ENCODE data around the gene BCAS4.

Gene BCAS4

DNA sequence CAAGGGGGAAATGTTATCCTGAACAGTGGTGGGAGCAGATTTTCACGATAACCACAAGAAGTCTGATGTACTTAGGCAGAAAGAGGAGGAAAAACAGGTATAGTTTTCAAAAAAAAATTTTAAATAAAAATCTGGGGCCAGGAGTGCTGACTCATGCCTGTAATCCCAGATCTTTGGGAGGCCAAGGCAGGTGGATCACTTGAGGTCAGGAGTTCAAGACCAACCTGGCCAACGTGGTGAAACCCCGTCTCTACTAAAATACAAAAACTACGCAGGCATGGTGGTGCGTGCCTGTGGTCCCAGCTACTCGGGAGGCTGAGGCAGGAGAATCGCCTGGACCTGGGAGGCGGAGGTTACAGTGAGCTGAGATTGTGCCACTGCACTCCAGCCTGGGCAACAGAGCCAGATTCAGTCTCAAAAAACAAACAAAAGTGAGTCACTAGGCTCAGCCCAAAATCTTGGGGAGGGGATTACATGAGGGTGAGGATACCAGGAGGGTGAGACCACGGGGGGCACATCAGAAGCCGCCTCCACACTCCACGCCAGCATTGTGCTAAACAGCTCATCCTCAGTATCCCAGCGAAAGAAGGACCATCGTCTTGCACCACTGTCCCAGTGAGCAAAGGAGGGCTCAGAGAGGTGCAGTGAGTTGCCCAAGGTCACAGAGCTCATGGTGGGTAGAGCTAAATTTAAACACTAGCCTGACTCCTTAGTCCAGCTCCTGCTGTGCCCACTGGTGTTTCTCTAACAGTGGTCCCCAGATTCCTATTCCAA lies 33.7 kb downstream of the BCAS4 start:
- Histone ChIP-seq H3K79me2 (ENCODE audit: insufficient read depth, low read length) (no peaks in the 10 kb centered on the region), H3K9me2 (ENCODE audit: low read depth, low read length) (no peaks in the 10 kb centered on the region), H3K36me3 (ENCODE audit: insufficient read depth, low read length) (peaks cover 61% of the 10 kb centered on the region), H3K9me3 (ENCODE audit: low read length) (no peaks in the 10 kb centered on the region), H3K4me3 (ENCODE audit: low read depth, low read length, poor library complexity, severe bottlenecking) (no peak overlapping the region), H3F3A (ENCODE audit: insufficient read depth, low read length) (no peaks in the 10 kb centered on the region), H3K4me2 (ENCODE audit: low read length) (no peak overlapping the region), H3K9ac (ENCODE audit: low read length) (no peak overlapping the region), H3K4me1 (ENCODE audit: insufficient read depth, low read length, severe bottlenecking) (peaks cover 5% of the 10 kb centered on the region), H3K27ac (ENCODE audit: low read depth, low read length, poor library complexity, severe bottlenecking) (no peak overlapping the region), H2AFZ (ENCODE audit: low read length) (no peak overlapping the region), H4K20me1 (ENCODE audit: insufficient read depth, low read length) (no peaks in the 10 kb centered on the region), H3K27me3 (ENCODE audit: insufficient read depth, low read length) (no peaks in the 10 kb centered on the region)
- TF ChIP-seq CTCF (IDR thresholded peaks at IDR 0.05; ENCODE audit: low read length): no peak
- TF ChIP-seq EZH2 (IDR thresholded peaks at IDR 0.05; ENCODE audit: borderline replicate concordance, low read length): no peak

DNA sequence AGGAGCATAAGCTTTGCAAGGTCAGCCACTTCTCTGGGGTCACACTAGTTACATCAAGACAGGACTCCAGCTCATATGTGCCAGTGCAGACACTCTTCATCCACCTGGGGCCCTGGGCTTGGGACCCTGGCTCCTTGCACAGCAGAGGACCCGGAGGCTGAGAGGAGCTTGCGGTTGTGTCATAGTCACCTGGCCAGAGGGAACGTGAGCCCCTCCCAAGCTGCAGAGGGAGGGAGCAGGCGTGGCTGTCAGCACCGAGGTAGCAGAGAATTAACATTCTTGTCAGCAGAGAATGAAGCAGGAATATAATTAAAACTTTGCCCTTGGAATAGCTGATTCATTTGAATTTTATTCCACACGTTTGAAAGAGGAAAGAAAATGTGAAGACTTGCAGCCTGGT lies 36.8 kb downstream of the BCAS4 start:
- Histone ChIP-seq H3K9me2 (ENCODE audit: low read depth, low read length) (no peaks in the 10 kb centered on the region), H3K79me2 (ENCODE audit: insufficient read depth, low read length) (no peaks in the 10 kb centered on the region), H3K4me2 (ENCODE audit: low read length) (no peak overlapping the region), H3K36me3 (ENCODE audit: insufficient read depth, low read length) (peaks cover 80% of the 10 kb centered on the region), H3F3A (ENCODE audit: insufficient read depth, low read length) (no peaks in the 10 kb centered on the region), H3K27ac (ENCODE audit: low read depth, low read length, poor library complexity, severe bottlenecking) (no peak overlapping the region), H3K4me3 (ENCODE audit: low read depth, low read length, poor library complexity, severe bottlenecking) (no peak overlapping the region), H3K4me1 (ENCODE audit: insufficient read depth, low read length, severe bottlenecking) (no peaks in the 10 kb centered on the region), H3K9ac (ENCODE audit: low read length) (no peak overlapping the region), H4K20me1 (ENCODE audit: insufficient read depth, low read length) (no peaks in the 10 kb centered on the region), H3K9me3 (ENCODE audit: low read length) (no peaks in the 10 kb centered on the region), H2AFZ (ENCODE audit: low read length) (no peak overlapping the region), H3K27me3 (ENCODE audit: insufficient read depth, low read length) (no peaks in the 10 kb centered on the region)
- no peak for TF ChIP-seq EZH2 (IDR thresholded peaks at IDR 0.05; ENCODE audit: borderline replicate concordance, low read length)
- no peak for TF ChIP-seq CTCF (IDR thresholded peaks at IDR 0.05; ENCODE audit: low read length)

DNA sequence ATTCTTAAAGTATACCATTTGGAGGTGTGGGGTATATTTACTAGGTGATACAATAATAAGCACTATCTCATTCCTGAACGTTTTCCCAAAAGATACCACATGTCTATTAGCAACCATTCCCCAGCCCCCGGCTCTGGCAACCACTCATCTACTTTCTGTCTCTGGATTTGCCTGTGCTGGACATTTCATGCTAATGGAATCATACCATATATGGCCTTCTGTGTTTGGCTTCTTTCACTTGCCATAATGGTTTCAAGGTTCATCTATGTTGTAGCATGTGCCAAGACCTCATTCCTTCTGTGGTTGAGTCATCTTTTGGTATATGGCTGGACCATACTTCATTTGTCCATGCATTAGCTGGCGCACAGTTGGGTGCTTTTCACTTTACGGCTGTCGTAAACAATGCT lies 39.7 kb downstream of the BCAS4 start:
- Histone ChIP-seq H3K36me3 (ENCODE audit: insufficient read depth, low read length) (peaks cover 74% of the 10 kb centered on the region), H3K4me2 (ENCODE audit: low read length) (no peak overlapping the region)

More for the DNA sequence above, 39.7 kb downstream of the BCAS4 start:
- TF ChIP-seq EZH2 (IDR thresholded peaks at IDR 0.05; ENCODE audit: borderline replicate concordance, low read length) (no peak), CTCF (IDR thresholded peaks at IDR 0.05; ENCODE audit: low read length) (no peak)
- Histone ChIP-seq H3K4me3 (ENCODE audit: low read depth, low read length, poor library complexity, severe bottlenecking) (no peak overlapping the region), H3K9me3 (ENCODE audit: low read length) (no peaks in the 10 kb centered on the region), H2AFZ (ENCODE audit: low read length) (no peak overlapping the region), H3K9ac (ENCODE audit: low read length) (no peak overlapping the region), H3K9me2 (ENCODE audit: low read depth, low read length) (no peaks in the 10 kb centered on the region), H3K27me3 (ENCODE audit: insufficient read depth, low read length) (no peaks in the 10 kb centered on the region), H3F3A (ENCODE audit: insufficient read depth, low read length) (no peaks in the 10 kb centered on the region), H3K27ac (ENCODE audit: low read depth, low read length, poor library complexity, severe bottlenecking) (no peak overlapping the region), H4K20me1 (ENCODE audit: insufficient read depth, low read length) (no peaks in the 10 kb centered on the region), H3K79me2 (ENCODE audit: insufficient read depth, low read length) (no peaks in the 10 kb centered on the region), H3K4me1 (ENCODE audit: insufficient read depth, low read length, severe bottlenecking) (peaks cover 17% of the 10 kb centered on the region)
